ENCODE results near the gene UQCR10.
"Not testable (repeated sequence)": the region's sequence is repeated elsewhere in the genome, so short reads cannot be mapped to it uniquely, and the experiment has no call there.

UQCR10 gene

DNA sequence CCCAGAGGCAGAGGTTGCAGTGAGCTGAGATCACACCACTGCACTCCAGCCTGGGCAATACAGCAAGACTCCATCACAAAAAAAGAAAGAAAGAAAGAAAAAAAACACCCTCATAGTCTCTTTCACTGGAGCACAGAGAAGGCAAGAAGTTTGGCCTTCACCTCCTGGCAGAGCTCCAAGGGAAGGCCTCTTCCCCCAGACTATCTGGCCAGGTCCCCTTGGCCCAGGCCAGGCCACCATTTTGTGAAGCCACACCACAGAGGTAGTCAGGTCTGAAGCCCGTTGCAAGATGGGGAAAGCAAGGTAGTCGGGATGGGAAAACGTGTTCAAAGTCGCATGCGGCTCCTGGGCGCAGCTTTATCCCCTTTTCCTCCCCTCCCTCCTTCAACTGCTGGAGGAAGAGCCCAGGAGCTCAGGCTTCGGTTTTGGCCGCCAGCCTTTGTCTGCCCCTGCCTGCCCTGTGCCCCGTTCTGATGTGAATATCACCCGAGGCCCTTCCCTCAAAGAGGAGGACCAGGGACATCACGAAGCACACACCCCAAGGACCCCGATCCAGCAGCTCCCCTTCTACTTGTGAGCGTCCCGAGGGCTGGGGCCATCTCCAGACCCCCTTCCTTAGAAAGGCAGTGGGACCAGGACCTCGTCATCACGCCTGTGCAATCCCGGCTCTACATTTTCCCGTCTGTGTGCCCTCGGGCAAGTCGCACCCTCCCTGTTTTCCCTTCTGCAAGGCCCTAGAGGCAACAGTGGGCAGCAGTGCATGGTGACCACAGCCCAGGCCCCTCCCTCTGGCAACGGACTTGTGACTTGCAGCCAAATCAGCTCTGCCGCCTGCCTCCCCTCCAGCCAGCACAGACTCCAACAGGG lies 29.7 kb upstream of the UQCR10 start:
- no peak for DNase-seq

DNA sequence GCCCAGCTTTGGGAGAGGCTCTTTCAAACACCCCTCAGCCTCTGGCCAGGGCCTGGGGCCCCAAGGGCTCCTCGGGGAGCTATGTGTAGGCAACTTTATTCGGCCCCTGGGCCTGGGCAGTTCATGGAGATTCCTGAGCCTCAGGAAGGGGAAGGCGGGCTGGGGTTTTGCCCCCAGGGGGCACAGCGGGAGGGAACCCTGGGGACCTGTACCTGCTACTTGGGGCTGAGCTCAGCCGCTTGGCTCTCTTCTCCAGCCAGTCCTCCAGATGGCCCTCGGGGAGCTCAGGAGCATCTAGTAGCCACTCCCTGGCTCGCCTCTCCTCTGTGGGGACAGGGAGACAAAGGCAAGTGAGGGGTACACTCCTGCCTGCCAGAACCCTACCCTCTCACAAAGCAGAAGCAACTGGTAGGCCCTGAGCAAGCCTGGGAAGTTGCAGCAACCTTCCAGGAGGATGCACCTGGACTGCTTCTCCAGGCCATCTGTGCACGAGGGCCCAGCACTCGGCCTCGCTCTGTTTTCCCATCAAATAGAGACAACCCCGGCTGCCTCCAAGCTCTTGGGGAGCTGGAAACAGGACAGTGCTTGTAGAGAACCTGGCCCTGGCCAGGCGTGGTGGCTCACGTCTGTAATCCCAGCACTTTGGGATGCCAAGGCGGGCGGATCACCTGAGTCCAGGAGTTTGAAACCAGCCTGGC lies 28.9 kb upstream of the UQCR10 start:
- DNase-seq = no peak

DNA sequence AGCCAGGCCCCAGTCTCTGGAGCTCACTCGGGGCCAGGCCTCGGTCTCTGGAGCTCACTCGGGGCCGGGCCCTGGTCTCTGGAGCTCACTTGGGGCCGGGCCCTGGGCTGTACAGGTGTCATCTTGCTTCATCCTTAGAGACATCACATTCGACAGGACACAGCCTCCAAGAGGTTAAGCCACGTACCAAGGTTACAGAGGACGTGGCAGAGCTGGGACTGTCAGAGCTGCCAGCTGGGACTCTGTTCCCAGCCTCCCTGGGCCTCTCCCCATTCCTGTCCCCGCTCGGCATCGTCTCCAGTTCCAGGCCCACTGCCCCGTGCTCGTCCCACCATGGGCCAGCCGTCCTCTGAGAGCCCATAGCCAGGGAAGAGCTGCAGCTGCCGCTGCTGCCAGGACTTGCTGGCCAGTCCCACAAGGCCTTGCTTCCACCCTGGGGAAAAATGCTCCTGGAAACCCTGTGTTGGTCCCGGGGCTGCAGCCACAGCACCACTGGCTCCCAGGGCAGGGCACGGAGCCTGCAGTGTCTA lies 27.8 kb upstream of the UQCR10 start:
- DNase-seq = no peak

DNA sequence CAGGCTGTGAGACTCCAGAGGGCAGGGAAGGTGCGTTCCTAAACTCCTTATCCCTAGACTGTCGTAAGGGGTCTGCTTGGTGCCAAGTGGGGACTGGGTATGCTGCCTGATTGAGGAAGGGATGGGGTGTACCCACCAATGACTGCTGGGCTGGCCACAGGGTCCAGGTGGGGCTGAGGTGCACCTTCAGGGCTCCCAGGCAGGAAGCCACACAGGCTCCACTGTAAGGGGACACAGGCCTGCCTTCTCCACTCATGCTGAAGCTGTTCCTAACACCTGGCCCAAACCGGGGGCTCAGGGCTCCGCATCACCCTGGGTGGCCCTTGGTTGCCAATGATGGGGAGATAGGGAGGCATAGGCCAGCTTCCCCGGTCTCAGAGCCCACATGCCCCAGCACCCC lies 27.0 kb upstream of the UQCR10 start:
- DNase-seq = no peak

DNA sequence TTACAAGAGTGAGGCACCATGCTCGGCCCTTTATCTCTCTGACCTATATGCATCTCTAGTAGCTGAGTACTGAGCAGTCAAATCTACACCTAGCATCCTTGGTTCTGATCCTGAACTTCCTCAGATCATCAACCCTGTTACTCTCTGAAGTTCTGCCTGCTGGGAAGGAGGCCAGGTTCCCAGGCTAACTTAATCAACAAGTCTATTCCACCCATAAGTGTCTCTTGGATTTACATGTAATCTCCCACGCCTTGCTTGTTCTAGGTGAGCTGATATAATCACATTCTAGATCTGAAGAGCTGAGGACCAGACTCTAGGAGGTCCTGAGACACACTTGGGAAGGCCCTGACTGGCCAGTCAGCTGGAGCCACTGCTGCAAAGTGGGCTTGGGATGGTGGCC lies 25.2 kb upstream of the UQCR10 start:
- DNase-seq = no peak

DNA sequence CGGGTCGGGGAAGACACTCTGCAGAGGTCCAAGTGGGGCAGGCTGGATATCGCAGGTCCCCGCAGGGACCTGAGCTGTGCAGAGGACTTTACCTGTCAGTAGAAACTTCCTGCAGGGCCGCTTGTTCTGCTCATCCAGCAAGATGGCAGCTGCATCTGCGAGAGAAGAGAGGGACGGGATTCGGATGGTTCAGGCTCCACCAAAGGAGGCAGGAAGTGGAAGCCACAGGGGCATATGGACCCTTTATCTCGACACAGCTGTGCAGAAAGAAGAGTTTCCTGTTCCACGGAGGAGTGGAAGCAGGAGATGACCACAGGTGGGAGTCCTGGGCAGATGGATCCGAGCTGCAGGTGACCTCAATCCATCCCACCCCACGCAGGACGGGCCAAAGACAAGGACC lies 24.8 kb upstream of the UQCR10 start:
- DNase-seq = no peak

DNA sequence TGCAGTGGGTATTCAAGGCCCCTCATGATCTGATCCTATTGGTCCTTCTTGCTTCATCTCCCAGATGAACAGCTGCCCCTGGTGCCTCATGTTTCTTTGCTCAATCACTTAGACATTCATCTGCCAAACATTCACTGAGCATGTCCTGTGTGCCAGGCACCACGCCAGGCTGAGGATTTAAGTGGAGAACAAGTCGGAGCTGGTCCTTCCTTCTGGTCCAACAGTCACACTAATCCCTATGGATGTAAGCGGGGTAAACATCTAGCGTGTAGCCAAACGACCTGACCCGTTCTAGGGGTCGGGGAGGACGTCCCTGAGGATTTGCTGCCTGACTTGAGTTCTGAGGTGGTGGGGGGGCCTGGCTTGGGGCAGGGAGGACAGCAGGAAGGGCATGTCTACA lies 22.3 kb upstream of the UQCR10 start:
- DNase-seq = no peak

DNA sequence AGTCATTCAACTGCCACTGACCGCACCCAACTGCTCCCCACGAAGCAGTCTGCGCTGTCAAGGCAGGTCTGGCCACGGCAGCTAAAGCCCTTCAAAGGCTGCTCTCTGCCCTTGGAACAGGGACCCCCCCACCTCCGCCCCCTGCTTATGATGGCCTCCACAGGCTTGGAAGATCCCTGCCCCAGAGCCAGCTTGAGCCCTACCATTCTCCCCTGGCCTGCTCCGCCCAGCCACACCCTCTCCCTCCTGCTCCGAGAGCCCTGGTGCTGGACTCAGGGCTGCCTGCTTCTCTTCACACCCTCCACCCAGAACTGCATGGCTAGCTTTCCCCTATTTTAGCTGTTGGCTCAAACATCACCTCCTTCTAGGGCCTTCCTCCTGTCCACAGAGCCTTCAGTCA lies 19.3 kb upstream of the UQCR10 start:
- DNase-seq = no peak

DNA sequence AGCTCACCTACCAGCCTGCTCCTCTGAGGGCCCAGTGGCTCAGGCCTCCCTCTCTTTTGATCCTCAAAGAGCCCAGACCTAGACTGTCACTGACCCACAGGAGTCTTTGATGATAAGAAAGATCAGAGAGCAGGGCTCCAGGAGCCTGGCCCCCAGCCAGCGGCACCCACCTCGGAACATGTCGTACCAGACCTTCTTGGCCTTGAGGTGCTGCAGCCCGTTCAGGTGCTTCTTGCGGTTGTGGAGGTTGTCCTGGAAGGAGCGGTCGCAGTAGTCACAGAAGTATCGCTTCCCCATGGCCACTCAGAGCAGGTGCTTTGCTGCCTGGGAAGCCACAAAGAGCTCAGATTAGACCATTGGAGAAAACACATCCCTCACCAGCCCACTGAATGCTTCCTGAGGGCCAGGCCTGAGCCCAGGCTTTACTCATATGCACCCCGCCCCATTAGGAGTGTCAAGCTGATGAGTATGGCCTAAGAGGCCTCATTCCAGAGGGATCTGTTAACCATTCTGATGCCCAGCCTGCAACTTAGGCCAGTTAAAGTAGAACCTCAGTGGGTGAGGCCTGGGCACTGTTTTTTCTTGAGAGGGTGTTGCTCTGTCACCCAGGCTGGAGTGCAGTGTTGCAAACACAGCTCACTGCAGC lies 18.8 kb upstream of the UQCR10 start:
- no peak for DNase-seq

DNA sequence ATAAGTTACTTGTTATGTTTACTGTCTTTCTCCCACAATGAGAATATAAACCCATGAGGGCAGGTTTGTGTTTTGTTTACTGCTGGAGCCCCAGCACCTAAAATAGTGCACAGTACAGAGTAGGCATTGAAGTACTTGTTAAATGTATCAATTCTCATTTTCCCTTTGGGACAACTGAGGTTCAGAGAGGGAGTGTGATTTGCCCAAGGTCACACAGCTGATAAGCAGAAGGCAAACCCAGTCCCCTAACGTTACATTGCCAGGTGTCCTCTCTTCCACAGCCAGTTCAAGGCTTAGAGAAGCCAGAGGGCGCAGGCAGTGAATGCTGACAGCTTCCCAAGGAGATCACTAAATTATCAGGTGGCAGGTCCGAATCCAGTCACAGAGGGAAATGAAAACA lies 17.1 kb upstream of the UQCR10 start:
- no peak for DNase-seq

DNA sequence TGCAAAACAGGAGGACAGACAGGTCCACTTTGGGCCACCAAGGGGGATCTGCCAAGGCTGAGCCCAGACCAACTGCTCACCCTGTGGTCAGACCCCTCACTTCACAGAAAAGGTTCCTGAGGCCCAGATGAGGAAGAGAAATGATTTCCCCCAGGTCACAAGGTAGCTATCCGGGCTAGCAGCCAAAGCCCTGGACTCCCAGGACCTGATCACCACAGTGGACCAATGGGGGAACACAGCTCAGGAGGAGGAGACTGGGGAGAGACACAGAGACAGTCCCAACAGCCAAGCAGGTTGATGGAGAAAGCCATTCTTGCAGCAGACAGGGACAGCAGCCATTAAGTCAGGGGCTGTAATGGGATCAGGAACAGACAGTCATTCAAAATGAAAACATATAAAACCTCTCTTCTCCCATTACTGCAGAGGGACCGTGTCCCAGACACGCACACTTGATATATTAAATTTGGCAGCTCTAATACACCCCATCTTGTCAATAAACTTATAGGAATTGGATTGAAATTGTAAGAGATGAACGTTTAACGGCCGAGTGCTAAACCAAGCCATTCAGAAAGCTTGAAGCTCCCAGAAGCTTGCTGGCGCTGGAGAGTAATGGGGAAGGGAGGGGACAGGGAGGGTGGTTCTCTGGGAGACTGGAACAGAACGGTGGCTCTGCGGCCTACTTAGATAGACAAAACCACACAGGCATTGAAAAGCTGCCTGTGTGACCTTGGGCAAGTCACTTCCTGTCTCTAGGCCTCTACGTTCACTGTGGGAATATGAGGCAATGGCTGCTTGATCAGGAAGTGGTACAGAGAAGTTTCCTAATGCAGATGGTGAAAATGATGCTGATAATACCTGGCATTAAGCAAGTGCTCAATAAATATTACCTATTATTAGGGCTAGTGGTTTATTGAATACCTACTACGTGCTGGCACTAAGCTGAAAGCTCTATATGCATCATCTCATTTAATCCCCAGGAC lies 16.3 kb upstream of the UQCR10 start:
- peak; percentile 51 to 57 (median 55) for DNase-seq

DNA sequence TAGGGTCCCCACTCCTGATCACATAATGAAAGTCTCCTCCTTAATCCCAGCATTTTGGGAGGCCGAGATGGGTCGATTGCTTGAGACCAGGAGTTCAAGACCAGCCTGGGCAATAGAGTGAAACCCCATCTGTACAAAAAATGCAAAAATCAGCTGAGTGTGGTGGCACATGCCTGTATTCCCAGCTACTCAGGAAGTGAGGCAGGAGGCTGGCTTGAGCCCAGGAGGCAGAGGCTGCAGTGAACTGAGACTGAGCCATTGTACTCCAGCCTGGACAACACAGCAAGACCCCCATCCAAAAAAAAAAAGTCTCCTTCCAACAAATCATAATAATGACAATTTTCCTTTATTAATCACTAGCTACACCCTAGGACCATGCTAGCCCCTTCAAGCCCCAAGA lies 15.5 kb upstream of the UQCR10 start:
- no peak for DNase-seq

DNA sequence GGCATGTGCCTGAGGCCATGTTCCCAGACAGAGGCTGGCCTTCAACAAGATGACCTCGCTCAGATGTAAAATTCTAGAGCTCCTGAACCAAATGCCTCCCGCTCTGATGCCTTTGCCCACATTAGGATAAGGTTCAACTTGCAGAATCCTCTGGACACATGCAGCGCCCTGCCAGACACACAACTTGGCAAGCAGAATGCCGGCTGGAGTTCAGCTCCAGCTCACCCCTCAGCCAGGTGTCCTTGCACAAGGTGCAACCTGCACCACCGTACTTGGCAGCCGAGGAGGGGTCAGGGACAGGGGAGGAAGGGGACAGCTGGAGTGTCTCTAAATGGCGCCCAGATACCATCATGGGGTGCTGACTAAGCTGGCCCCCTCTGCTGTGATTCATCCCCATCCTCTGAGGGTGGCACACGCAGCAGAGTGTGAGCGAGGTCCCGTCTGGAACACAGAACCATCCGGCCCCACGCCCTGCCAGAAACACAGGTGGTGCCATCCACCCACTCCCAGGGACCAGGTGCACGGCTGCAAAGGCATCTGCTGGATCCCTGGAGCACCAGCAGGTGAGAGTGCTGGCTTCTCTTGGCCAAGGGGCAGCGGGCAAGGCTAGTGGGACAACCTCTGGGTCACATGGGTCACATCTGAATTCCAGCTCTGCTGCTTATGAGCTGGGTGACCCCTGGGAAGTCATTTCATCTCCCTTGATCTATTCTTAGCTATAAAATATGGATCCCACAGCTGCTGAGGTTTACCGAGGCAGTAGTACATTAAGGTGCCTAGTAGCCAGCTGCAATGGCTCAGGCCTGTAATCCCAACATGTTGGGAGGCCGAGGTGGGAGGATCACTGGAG lies 13.1 kb upstream of the UQCR10 start:
- no peak for DNase-seq

DNA sequence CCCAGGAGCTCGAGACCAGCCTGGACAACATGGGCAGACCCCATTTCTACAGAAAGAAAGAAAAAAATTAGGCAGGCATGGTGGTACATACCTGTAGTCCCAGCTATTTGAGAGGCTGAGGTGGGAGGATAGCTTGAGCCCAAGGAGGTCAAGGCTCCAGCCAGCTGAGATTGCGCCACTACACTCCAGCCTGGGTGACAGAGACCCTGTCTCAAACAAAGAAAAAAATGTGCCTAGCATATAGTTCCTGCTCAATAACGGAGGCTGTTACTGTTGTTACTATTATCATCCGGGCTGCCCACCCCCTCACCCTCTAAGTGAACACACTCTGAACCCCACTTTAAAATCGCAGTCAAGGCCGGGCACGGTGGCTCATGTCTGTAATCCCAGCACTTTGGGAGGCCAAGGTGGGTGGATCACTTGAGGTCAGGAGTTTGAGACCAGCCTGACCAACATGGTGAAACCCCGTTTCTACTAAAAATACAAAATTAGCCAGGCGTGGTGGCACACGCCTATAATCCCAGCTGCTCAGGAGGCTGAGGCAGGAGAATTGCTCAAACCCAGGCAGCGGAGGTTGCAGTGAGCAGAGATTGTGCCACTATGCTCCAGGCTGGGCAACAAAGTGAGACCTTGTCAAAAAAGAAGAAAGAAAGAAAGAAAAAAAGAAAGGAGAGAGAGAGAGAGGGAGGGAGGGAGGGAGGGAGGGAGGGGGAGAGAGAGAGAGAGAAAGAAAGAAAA lies 12.3 kb upstream of the UQCR10 start:
- not testable (repeated sequence) for DNase-seq

DNA sequence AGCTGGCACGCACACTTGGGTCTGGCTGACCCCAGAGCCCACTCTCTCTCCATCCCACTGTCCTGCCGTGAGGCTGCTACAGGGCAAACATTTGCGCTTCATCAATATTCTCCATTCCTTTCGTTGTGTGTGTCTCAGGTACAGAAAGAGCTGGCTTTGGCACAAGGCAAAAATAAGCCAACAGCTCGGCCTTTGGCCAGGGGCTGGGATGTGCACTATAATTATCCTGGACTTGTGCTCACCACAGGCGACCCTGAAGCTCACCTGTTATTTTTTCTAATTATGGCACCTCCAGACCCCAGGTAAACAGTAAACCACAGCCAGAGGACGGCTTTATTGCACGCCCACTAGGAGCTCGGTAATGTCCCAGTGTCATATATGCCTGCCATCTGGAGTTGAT lies 11.3 kb upstream of the UQCR10 start:
- no peak for DNase-seq

DNA sequence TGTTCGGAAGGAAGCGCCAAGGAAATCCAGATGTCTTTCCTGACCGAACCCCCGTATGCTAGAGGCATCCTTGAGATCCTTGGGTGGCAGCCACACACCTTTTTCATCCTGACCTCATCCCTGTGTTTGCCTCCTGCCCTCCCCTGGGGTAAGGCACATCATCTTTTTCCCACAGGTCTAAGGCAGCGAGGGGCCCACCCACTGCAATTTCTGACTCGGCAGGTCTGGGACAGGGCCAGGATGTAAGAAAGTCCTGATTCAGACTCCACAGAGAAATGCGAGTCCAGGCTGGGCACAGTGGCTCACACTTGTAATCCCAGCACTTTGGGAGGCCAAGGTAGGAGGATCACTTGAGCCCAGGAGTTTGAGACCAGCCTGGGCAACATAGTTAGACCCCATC lies 10.8 kb upstream of the UQCR10 start:
- DNase-seq = no peak

DNA sequence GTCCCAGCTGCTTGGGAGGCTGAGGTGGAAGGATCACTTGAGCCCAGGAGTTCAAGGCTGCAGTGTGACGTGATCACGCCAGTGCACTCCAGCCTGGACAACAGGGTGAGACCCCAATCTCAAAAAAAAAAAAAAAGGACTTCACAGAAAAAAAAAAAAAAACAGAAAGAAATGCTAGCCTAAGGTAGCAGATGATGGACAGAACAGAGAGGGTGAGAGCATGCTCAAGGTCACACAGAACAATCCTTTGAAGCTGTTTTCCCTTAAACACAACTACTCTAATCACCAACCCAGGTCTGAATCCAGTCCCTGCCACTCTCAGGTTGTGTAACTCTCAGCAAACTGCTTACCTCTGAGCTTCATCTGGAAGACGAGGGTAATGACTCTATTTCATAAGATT lies 10.1 kb upstream of the UQCR10 start:
- no peak for DNase-seq

DNA sequence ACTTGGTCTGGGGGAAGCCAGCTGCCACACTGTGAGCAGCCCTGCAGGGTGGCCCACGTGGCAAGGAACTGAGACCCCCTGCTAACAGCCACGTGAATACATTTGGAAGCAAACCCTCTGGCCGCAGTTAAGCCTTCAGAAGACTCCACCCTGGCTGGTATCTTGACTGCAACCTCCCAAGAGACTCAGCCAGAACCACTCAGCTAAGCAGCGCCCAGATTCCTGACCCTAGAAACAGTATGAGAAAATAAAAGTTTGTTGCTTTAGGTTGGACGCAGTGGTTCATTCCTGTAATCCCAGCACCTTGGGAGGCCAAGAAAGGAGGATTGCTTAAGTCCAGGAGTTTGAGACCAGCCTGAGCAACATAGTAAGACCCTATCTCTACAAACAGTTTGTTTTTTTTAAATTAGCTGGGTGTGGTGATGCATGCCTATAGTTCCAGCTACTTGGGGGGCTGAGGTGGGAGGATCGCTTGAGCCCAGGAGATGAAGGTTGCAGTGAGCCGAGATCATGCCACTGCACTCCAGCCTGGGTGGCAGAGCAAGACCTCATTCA lies 9.0 kb upstream of the UQCR10 start:
- DNase-seq = no peak

DNA sequence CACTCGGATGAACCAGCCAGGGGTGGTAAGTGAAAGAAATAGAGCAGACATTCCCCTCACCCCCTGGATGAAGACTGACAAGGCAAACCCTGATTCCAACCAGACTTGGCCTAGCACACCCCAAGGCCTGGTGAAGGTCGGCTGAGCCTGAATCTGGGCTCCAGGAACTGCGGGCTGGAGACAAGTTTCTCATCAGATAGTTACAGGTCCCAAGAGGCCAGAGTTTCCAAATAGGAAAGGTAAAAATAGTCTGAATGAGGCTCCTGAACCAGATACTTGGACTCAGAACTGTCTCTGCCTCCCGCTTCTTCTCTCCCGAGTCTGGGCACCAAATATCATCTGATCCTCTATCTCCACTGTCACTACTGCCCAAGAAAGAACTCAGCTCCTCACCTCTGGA lies 8.2 kb upstream of the UQCR10 start:
- DNase-seq = no peak

DNA sequence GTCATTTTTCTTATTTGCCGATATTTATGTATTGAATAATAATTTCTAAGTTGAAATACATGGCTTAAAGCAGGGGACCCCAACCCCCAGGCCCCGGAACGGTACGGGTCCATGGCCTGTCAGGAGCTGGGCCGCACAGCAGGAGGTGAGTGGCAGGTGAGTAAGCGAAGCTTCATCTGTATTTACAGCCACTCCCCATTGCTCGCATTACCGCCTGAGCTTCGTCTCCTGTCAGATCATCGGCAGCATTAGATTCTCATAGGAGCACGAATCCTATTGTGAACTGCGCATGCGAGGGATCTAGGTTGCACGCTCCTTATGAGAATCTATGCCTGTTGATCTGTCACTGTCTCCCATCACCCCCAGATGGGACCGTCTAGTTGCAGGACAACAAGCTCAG lies 4.9 kb upstream of the UQCR10 start:
- DNase-seq = no peak

Data from suppressor macrophage treated with lipopolysaccharide for 1 hour (primary cell).